Heart left ventricle (tissue), 13 donors: ENCODE results near the gene KRI1.

ENCODE experiments used
- POLR2A ChIP-seq, 2 donors: fragments of 450-650 bp; IDR thresholded peaks; one replicate each; pipeline ENCODE4 v1.6.1; 2017; ENCODE audit warnings: antibody characterized with exemption in 2 of 2, mild to moderate bottlenecking in 2 of 2, moderate library complexity in 2 of 2
- TF ChIP-seq, protein P1 (sequence below), 12 donors: fragments of 200-600 bp; sonication (generic) in 4 of 12; IDR thresholded peaks; one replicate each; pipeline versions ENCODE4 v1.5.0 to v1.8.0; 2018 to 2022; ENCODE audit warnings: antibody characterized with exemption in 12 of 12, mild to moderate bottlenecking in 5 of 12
- donor health status: ischemic (EF 13 %, LVEDD 7.1; RV severe dilation, severe dysfunction).
- donor health status: DM: no; HTN: yes; CAD: no.
- donor health status: DM: no; HTN: no; CAD: no.
- donor health status: ischemic (EF 25% LVEDD 6.9; RV normal size, moderate dysfunction).
- donor health status: ischemic (EF 25% LVEDD 5.7; RV mildly dilated, moderate dysfunction).
- donor health status: ischemic (EF 35%, LVEDD 5.7; RV mildly dilated, moderate dysfunction).
- donor health status: nonischemic (EF 11% LVEDD 7.7; RV severe dilation, severe dysfunction).
- donor health status: DM: yes; HTN: yes; CAD: no.
- donor health status: PGD.
- donor health status: ischemic (EF 29% LVEDD 5.4; RV normal size, mild dysfunction).
- donor health status: nonischemic (EF 23%, LVEDD 6.1; RV moderate dilation, normal function).

DNA sequence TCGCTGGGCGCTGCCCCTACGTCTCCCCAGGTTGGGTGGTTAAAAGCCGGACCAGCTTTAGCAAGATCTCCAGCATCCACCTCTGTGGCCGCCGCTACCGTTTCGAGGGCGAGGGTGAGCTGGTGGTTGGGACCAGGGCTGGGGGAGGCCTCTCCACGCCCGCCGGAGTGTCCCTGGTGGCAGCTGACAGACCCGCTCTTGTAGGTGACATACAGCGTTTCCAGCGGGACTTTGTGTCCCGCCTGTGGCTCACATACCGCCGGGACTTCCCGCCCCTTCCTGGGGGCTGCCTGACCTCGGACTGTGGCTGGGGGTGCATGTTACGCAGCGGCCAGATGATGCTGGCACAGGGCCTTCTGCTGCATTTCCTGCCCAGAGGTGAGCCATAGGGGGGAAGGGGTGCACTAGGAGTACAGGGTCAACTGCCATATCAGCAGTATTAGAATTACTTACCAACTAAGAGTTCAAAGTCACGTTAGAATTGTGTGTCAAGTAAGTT, 21.0 kb downstream of the KRI1 start:
- TF ChIP-seq, protein P1, sequence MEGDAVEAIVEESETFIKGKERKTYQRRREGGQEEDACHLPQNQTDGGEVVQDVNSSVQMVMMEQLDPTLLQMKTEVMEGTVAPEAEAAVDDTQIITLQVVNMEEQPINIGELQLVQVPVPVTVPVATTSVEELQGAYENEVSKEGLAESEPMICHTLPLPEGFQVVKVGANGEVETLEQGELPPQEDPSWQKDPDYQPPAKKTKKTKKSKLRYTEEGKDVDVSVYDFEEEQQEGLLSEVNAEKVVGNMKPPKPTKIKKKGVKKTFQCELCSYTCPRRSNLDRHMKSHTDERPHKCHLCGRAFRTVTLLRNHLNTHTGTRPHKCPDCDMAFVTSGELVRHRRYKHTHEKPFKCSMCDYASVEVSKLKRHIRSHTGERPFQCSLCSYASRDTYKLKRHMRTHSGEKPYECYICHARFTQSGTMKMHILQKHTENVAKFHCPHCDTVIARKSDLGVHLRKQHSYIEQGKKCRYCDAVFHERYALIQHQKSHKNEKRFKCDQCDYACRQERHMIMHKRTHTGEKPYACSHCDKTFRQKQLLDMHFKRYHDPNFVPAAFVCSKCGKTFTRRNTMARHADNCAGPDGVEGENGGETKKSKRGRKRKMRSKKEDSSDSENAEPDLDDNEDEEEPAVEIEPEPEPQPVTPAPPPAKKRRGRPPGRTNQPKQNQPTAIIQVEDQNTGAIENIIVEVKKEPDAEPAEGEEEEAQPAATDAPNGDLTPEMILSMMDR (IDR thresholded peaks at IDR 0.05), result no peak
- TF ChIP-seq POLR2A (IDR thresholded peaks at IDR 0.05), result no peak
